ENCODE measurements around the gene MPRIP.
"Not testable (repeated sequence)": the region's sequence is repeated elsewhere in the genome, so short reads cannot be mapped to it uniquely, and the experiment has no call there.

The MPRIP gene

DNA sequence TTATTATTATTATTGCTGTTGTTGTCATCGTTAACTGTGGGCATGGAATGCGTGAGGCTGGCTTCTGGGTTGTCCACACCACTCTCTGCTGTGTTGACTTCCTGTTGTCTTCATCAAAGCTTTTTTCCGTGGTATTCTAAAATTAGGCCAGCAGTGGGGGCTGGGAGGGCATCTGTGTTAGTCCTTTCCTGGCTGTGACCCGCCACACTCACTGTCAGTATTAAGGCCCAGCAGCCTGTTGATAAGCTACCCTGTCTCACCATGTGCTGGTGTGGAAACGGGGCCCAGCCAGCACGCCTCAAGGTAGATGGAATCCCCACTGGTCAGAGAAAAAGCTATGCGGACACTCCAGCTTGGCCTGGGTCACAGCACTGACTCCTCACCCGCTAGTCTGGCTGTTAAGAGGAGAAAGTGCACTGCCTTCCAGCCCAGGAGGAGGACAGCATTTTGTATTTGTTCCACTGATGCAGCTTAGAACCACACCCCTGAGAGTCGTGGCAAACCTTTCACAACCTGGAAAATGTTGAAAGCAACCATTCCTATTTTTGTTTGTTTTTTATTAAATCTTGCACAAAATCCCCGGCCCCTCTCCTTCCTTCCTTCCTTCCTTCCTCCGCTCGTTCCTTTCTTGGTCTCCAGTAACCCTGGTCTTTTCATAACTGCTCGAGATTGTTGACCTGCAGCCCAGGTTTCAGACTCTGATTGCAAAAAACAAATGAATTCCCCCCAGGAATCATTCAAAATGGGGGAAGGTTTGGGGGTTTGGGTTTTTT lies 142.9 kb downstream of the MPRIP start:
- DNase-seq (ENCODE audit: low read depth, low spot score); H3K4me3 ChIP-seq (ENCODE audit: low read length): not testable (repeated sequence)

DNA sequence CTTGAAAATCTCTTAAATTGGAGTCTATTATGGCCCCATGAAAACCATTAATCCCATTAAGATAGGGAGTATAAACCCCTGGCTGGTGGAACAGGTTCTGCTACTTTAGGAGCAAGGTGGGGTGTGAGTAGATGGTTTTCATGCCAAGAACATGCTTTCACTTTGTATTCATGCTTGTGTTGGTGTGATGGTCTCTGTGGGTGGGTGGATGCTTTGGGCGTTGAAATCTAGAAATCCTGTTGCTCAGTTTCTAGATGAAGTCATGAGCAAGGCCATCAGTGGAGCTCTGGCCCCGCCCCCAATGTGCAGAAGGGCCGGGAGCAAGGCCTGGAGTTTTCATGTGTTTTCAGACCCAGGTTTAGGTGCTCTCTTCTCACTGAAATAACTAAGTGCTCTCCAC lies 143.8 kb downstream of the MPRIP start:
- no peak for DNase-seq (ENCODE audit: low read depth, low spot score)
- no peak overlapping the region for H3K4me3 ChIP-seq (ENCODE audit: low read length)

DNA sequence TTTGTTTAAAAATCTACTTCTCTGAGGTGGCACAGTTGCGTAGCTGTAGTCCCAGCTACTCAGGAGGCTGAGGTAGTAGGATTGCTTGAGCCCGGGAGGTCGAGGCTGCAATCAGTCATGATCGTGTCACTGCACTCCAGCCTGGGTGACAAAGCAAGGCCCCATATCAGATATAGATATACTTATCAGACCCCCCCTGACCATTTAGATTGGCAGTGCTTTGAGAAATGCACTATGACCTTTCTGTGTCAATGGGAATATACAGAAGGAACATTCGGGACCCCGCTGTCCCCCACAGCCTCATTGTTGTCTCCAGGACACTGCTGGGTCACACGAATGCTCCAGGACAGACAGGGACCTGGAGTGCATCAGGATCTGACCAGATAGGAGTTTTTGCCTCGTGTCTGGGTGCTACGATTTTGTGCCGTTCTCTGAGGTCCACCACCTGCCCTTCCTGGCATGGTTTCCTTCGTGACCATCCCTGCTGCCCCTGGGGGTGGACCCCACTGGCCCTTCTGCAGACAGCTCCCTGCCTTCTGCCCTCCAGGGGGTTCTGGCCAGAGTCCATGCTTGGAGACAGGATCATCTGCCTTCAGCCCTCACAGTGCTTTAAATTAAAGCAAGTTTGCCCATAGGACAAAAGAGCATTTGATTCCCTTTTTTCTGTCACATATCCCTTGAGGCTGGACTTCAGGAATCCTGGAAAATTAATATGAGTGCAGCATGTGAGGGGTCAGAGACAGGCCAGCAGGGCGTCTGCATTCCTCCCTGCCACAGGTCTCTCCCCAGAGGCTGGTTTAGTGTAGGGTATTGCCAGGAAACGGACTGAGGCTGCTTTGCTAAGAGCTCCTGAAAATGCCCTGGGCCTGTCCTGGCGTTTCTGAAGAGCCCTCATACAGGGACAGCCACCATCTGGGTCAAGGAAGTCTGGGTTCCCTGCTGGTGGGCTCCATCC lies 144.6 kb downstream of the MPRIP start:
- no peak for DNase-seq (ENCODE audit: low read depth, low spot score)
- H3K4me3 ChIP-seq (ENCODE audit: low read length), result no peak overlapping the region

DNA sequence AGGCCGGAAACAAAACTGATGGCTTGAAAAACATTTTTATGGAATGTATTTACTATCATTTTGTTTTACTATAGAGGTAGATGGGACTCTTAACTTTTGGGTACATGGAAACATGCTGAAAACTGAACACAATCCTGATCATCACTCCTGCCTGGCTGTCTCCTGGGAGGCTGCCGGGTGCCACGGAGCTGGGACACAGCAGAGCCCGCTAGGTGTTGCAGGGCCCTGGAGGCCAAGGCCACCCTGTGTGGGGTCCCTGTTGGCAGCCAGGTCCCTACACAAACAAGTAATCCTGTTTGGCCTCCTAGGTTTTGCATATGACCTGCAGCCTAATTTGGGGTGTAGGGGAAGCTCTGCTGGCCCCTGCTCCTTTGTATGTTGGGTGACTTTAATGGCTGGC lies 146.3 kb downstream of the MPRIP start:
- DNase-seq (ENCODE audit: low read depth, low spot score), result no peak
- H3K4me3 ChIP-seq (ENCODE audit: low read length), result no peak overlapping the region

DNA sequence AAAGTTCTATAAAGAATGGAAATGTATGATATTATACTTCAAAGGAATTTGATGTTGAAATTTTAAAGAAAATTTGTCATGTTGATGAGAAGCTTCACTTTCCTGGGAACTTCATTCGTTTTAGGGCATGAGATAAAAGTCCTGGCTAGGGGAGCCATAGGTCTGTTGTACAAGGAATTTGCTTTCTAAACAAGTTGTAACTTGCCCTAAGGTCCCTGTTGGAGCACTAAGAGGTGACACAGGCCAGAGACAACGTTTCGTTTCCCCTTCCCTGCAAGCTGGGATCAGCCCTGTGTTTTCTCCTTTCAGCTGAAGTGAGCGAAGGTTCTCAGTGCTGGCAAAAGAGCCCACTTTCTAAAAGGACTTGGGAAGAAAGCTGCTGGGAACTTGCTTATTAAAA lies 147.3 kb downstream of the MPRIP start:
- DNase-seq (ENCODE audit: low read depth, low spot score), result no peak

DNA sequence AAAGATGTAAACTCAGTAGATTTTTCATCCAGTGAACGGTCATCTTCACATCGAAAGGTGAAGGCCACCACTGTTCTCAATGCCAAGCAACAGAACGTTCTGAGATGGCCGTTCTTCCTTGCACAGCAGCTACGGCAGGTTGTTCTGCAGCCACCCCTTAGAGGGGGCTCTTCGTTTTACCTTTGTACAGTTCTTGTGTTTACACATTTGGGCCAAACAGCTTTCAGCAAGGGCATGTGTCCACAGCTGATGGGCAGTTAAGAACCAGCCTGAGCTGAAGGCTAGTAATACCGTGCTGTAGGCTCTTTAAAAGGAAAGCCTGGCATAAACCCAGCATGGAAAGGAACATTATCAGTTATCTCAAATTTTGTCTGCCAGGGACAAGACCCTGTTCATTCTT lies 147.9 kb downstream of the MPRIP start:
- DNase-seq (ENCODE audit: low read depth, low spot score), result no peak
- no peak overlapping the region for H3K4me3 ChIP-seq (ENCODE audit: low read length)

More for the DNA sequence above, 147.3 kb downstream of the MPRIP start:
- no peak overlapping the region for H3K4me3 ChIP-seq (ENCODE audit: low read length)

DNA sequence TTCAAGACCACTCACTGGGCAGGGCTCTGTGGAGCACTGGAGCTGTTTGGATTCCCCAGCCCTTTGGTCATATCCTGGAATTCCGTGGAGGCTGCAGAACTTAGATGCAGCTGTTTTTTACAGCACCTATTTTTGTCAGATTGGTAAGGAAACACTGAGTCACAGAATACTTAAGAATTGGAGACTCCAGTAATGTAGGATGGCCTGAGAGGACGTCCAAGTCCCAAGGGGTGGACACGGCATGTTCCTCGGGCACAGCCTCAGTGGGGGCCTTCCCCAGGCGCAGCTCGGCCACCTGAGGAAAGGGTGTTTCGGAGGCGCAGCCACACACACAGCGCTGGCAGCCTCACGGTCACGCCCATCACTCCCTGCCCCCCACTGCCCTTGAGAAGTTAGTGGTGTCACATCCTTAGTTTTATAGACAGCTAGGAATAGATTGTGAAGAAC lies 149.1 kb downstream of the MPRIP start:
- no peak for DNase-seq (ENCODE audit: low read depth, low spot score)
- H3K4me3 ChIP-seq (ENCODE audit: low read length), result no peak overlapping the region

DNA sequence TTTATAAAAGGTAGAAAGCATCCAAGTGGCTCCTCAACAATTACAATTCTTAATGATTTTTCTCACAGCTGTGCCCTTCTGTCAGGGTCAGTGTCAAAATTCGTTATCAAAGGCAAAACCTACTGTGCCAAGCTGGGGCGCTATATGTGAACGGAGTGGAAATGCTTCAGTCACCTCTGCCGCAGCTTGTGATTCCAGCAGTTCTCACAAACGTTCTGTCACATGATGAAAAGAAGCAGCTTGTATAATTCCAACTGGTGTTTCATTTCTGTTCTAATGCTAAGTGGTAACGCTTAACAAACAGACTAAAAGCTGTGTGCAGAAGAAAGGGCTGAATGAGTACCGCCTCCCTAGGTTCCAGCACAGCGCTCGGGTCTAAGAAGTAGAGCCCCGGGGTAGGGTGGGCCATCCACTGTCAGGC lies 149.7 kb downstream of the MPRIP start:
- no peak overlapping the region for H3K4me3 ChIP-seq (ENCODE audit: low read length)
- no peak for DNase-seq (ENCODE audit: low read depth, low spot score)

DNA sequence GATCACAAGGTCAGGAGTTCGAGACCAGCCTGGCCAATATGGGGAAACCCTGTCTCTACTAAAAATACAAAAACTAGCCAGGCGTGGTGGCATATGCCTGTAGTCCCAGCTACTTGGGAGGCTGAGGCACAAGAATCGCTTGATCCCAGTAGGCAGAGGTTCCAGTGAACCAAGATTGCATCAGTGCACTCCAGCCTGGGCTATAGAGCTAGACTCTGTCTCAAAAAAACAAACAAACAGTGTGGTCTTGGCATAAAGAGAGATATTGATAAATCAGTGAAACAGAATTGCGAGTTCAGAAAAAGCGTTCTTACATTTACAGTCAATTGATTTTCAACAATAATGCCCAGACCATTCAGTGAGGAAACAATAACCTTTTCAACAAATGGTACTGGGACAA lies 153.2 kb downstream of the MPRIP start:
- H3K4me3 ChIP-seq (ENCODE audit: low read length); DNase-seq (ENCODE audit: low read depth, low spot score): not testable (repeated sequence)

DNA sequence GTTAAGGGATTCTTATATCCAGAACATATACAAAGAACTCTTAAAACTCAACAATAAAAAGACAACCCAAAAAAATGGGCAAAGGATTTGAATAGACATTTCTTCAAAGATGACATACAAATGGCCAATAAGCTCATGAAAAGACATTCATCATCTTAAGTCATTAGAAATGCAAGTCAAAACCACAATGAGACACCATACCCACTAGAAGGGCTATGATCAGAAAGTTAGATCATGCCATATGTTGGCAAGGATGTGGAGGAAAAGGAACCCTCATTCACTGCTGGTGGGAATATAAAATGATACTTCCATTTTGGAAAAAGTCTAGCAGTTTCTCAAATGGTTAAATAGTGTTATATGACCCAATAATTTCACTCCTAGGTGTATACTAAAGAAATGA lies 154.5 kb downstream of the MPRIP start:
- DNase-seq (ENCODE audit: low read depth, low spot score), result no peak
- no peak overlapping the region for H3K4me3 ChIP-seq (ENCODE audit: low read length)

DNA sequence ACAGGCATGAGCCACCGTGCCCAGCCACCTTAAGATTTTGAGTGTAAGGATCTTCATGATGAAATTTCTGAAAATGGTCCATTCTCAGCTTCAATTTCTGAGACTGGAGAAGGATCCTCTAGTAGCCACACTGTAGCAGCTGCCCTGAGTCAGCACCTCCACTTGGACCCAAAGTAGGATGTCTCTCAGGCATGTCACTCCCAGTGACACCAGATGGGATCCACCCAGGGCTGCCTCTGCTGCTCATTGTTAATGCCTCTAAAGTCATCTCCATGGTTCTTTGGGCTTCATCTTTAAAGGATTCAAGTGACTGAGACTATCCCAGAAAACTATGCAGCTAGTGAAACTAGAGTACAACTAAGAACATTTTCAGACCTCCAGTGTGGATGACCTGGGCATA lies 156.0 kb downstream of the MPRIP start:
- H3K4me3 ChIP-seq (ENCODE audit: low read length), result no peak overlapping the region
- no peak for DNase-seq (ENCODE audit: low read depth, low spot score)

DNA sequence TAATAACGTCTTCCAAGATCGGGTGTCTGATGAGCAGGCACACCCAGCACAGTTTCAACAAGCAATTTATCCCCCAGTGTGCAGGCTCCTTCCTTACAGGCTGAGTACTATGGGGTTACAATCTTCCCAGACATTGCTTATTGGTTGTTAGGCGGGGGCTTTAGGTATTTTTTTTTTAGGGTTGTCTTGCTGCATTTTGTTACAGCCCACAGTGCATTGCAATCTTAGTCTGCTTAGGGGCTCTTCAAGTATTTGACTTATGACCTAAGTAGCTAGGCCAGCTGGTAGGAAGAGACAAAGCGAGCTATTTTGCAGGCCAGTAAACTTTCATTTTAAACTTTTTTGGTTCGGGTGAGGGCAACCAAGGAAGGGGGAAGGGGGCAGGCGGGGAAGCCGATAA lies 158.1 kb downstream of the MPRIP start:
- no peak for DNase-seq (ENCODE audit: low read depth, low spot score)
- no peak overlapping the region for H3K4me3 ChIP-seq (ENCODE audit: low read length)

DNA sequence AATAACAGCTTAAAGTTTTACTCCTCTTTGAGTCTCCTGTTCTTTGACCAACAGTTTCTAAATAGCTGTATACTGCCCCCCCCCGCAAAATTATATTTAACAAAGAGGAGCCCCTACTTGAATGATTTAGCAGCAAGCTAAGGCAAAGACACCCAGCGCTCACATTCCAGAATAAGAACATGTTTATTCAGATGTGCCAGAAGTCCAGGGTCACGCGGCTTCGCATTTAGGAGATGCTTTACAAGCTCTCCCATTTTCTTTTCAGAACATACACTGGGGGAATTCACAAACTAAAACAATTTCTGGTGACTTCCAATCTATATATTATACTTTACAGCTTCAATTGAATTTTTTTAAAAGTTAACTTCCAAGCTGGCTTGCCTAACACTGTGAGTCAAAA lies 158.6 kb downstream of the MPRIP start:
- DNase-seq (ENCODE audit: low read depth, low spot score), result no peak
- no peak overlapping the region for H3K4me3 ChIP-seq (ENCODE audit: low read length)

DNA sequence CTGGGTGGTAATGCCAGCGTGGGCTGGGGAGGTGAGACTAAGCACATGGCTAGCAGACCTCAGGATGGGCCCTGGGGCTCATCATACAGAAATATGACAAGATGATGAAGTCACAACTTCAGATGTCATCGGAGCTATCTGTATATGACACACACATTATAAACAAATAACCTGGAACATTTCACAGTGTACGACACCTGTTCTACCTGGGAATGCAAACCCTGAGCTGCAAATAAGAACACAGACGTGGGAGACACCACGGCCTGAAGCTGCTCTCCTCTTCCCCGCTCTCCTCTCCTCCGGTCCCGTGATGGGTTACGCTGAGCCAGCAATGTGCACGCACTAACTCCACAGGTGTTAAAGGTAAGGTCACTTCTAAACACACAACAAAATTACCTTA lies 159.0 kb downstream of the MPRIP start:
- no peak overlapping the region for H3K4me3 ChIP-seq (ENCODE audit: low read length)
- no peak for DNase-seq (ENCODE audit: low read depth, low spot score)

DNA sequence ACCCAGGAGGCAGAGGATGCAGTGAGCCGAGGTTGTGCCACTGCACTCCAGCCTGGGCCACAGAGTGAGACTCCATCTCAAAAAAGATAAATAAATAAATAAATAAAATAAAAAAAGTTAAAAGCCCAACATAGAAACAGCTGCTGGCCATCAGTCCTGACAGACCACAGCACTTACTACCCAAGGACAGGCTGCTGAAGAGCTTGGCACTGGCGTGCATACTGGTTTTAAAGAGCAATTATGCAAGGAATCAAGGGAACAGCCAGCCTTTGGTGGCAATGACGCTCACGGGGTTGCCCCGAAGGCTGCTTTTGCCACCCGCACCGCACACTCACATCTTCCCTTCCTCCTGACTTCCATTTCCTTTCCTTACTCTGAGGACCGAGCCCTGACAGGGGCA lies 159.7 kb downstream of the MPRIP start:
- no peak overlapping the region for H3K4me3 ChIP-seq (ENCODE audit: low read length)
- DNase-seq (ENCODE audit: low read depth, low spot score), result no peak

DNA sequence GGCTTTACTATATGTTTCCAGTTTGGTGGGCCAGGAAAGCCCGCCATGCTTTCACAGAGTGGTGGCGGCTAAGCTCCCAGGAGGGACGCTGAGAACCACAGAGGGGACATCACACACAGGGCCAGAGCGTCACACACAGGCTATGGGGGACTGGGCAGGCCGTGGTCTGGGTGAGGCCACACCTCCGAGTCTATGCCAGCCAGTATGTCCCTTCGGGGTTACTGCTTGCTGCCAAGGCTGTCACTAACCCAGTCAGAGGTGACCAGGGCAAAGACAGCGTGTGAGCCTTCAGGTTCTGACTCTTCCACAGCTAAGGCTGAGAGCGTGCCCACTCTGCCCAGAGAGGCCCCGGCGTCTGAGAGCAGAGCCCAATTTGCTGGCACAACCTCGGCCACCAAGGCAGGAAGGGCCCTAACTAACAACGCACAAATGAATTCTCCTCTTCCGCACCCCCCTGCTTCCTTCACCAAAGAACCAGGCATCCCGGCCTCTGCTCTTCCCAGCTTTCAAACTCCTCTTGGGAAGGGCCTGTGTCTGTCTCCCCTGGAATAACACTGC lies 161.0 kb downstream of the MPRIP start:
- no peak for DNase-seq (ENCODE audit: low read depth, low spot score)
- H3K4me3 ChIP-seq (ENCODE audit: low read length), result no peak overlapping the region

DNA sequence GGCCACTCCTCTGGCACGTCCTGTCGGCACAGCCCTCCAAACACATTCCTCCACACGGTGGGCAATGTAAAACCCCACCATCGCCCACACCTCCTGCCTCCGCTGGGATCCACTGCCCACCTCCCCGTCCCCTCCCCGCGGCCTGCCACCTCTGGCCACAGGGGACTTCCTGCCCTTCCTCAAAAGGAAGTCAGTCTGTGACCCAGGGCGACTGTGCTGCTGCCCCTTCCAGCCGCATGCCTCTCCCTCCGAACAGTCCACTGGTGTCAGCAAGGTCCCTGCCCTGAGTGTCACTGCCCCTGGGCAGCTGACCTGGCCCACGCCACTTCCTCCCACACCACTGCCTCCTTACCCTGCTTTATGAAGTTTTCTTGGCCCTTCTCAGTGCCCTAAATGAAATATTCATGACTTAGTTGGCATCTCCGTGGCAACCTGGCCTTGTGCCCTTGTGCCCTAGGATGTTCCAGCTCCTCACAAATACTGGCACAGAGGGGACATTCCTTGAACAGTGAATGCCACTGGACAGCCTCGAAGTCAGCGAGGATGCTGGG lies 161.9 kb downstream of the MPRIP start:
- H3K4me3 ChIP-seq (ENCODE audit: low read length), result no peak overlapping the region
- DNase-seq (ENCODE audit: low read depth, low spot score), result no peak

DNA sequence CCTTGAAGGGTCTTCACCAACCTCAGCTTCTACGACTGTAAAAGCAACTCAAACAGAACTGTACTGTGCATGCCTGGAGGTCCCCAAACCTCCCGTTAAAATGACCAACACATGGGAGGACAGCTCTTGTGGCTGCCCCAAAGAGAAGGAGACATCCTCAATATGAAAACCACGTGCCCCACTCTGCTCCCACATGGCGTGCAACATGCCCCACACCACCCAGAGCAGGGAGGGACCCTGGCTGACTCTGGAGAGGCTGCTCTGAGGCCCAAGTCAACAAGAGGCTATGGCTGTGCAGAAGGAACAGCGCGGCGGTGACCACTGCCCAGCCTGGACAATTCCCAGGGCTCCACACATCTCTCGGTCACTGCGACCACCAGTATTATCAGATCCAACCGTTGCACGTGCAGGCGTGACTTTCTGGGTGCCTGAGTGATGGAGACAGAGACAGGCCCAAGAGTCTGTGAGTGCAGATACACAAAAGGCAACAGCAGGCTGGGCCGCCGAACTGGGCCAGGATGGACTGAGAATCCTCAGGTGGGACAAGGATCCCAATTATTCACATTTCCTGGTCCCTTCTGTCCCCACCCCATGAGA lies 162.5 kb downstream of the MPRIP start:
- DNase-seq (ENCODE audit: low read depth, low spot score), result no peak
- H3K4me3 ChIP-seq (ENCODE audit: low read length), result peak overlapping the region; percentile 52; the same call in 1 of the 2 replicates

DNA sequence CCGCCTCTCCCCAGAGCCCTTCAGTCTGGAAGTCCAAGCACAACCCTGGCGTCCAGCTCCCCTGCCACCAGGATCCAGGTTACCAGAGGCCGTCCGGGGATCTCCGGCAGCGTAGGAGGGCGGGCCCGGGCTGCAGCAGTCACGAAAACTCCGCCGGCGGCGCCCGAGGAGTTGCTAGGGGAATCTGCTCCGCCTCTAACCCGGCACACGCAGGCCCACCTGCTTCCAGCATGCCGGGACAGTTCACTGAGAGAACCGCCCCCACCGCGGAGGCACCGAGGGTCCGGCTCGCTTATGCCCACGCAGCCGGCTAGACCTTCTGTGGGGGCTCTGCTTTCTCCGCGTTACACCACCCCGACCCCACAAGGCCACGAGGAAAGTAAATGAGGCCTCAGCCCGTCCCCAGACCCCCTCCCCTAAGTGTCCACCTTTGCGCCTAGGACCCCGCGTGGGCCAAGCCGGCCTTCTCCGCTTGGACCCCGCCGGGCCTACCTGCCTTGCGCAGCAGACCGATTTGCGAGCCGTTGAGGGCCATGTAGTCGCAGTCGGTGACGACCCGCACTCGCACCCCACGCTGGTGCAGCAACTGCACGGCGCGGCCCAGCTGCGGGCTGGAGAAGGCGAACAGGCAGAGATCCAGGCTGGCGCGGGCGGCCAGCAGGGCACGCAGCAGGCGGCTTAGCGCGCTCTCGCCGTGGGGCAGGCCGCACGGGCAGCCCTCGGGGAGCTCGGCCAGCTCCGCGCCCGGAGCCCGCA lies 163.3 kb downstream of the MPRIP start:
- DNase-seq (ENCODE audit: low read depth, low spot score), result no peak
- H3K4me3 ChIP-seq (ENCODE audit: low read length), result peak overlapping the region; percentile 52
